Activated CD4-positive, alpha-beta T cell treated with anti-CD3 and anti-CD28 coated beads, Interleukin-2, amount 10 ng/mL, durations not matched to agents 24 days and 14 days (primary cell): ENCODE data around the gene SMIM11. TPM values are rescaled to one million over a fixed set of nuclear protein-coding genes. Genes with fewer than 3 reads are reported as not detected.
"Not testable (repeated sequence)": the region's sequence is repeated elsewhere in the genome, so short reads cannot be mapped to it uniquely, and the experiment has no call there.

Experiments
- DNase-seq: peaks from one replicate; pipeline ENCODE4 v3.0.0; 2022
- H3K27ac Mint-ChIP-seq: one replicate; pipeline ENCODE4 v1.8.0; 2022; ENCODE audit warnings: mild to moderate bottlenecking, mixed read lengths
- H3K27me3 Mint-ChIP-seq: one replicate; pipeline ENCODE4 v1.8.0; 2022; ENCODE audit warnings: mixed read lengths
- H3K36me3 Mint-ChIP-seq: one replicate; pipeline ENCODE4 v1.8.0; 2022; ENCODE audit warnings: low read depth, mild to moderate bottlenecking, mixed read lengths
- H3K4me1 Mint-ChIP-seq: one replicate; pipeline ENCODE4 v1.8.0; 2021; ENCODE audit warnings: mixed read lengths
- H3K4me3 Mint-ChIP-seq: one replicate; pipeline ENCODE4 v1.8.0; 2022; ENCODE audit warnings: mild to moderate bottlenecking, moderate library complexity, mixed read lengths
- H3K9me3 Mint-ChIP-seq: one replicate; pipeline ENCODE4 v1.8.0; 2021; ENCODE audit warnings: mixed read lengths
- intact Hi-C: fragments of 100-400 bp; cut with micrococcal nuclease; formaldehyde crosslinking; loops from one replicate; pipeline ENCODE4 v1.15.1; 2023
- total RNA-seq: library from RNA; stranded (reverse); gene quantifications from 2 replicates; pipeline ENCODE4 v1.2.3, GENCODE V29; 2022

SMIM11 gene
- total RNA-seq, 1 donor from 2014 or later, result 23.9 TPM

DNA sequence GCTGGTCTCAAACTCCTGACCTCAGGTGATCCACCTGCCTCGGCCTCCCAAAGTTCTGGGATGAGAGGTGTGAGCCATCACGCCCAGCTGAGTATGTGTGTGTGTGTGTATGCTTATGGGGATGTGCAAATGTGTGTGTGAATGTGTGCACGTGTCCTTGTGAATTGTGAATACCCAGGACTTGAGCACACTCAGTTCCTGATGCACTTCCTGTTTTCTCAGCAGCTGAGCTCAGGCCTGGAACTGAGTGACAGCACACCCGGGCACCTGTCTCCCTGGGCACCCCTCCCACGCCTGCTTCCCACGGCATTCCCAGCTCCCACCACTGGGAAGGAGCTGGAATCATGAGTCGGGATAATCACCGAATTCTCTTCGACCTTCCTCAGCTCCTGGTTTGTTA, 32.0 kb downstream of the SMIM11 start:
- H3K27ac Mint-ChIP-seq, H3K4me3 Mint-ChIP-seq, intact Hi-C loops: not testable (repeated sequence)

DNA sequence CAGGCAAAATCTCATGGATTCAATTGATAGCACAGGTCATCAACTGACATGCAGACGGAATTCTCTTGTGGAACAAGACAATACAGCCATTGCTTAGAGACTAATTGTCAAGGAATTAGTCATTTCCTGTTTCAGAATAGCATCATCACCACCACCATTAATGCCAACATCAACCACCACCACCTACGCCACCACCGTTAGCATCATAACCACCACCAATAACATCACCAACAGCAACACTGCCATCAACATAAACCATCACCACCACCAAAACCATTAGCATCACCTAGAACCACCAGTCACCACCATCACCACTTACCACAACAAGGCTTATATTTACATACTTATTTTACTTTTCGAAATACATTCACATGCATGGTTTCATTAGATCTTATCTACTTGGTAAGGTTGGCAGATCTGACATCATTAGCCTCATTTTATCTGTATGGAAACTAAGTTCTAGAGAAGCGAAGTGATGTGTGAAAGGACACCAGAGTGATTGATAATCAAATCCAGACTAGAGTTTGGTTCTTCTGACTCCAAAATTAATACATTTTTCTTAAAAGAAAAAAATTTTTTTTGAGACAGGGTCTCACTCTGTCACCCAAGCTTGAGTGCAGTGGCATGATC, 42.3 kb downstream of the SMIM11 start:
- H3K4me3 Mint-ChIP-seq, H3K9me3 Mint-ChIP-seq, intact Hi-C loops, H3K36me3 Mint-ChIP-seq, DNase-seq, H3K27ac Mint-ChIP-seq, H3K27me3 Mint-ChIP-seq, H3K4me1 Mint-ChIP-seq: not testable (repeated sequence)

More for the DNA sequence above, 32.0 kb downstream of the SMIM11 start:
- H3K9me3 Mint-ChIP-seq, H3K4me1 Mint-ChIP-seq, DNase-seq, H3K27me3 Mint-ChIP-seq, H3K36me3 Mint-ChIP-seq: not testable (repeated sequence)

DNA sequence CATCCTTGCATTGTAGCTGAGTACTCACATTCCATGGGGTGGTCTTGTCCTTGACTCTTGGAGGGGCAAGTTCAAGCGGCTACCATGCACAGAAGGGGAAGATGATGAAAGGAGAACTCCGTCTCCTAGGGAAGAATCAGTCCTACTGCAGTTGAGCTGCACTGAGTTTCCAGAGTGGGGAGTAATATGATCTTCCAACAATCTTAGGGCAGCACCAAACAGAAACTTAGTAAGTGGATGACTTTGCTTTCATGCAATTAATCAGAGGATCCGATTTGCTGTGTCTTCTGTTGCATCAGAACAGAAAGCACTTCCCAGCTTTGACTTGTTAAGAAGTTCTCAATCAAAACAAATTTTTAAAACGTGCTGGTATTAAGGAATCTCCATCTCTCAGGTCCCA, 48.5 kb downstream of the SMIM11 start, which contains the start of gene SMIM34:
SMIM34 (minus strand) TSS at position 147 of the 400 bp plus-strand sequence; CDS start at position 35, 112 bp downstream.
- H3K27ac Mint-ChIP-seq, H3K27me3 Mint-ChIP-seq, H3K4me3 Mint-ChIP-seq, H3K9me3 Mint-ChIP-seq, H3K4me1 Mint-ChIP-seq, DNase-seq, intact Hi-C loops, H3K36me3 Mint-ChIP-seq: not testable (repeated sequence)

DNA sequence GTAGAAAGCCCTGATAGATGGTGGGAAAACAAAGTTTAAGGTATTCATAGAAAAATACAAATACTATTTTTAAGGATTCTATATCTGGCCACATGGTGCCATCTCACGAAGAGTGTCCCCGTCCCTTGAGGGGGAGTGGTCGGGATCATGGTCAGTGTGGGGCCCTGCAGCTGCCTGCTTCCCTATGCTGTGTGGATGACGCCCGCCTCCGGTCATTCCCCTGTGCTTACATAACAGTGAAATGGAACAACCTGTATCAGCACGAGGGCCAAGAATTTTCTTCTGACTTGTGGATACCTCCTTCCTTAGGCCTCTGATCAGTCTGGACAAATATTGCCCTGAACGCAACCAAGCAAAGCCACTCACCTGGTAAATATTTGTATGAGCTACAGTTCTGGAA, 52.0 kb downstream of the SMIM11 start:
- H3K4me1 Mint-ChIP-seq, H3K27ac Mint-ChIP-seq, H3K4me3 Mint-ChIP-seq, H3K9me3 Mint-ChIP-seq, H3K27me3 Mint-ChIP-seq, H3K36me3 Mint-ChIP-seq, DNase-seq, intact Hi-C loops: not testable (repeated sequence)

DNA sequence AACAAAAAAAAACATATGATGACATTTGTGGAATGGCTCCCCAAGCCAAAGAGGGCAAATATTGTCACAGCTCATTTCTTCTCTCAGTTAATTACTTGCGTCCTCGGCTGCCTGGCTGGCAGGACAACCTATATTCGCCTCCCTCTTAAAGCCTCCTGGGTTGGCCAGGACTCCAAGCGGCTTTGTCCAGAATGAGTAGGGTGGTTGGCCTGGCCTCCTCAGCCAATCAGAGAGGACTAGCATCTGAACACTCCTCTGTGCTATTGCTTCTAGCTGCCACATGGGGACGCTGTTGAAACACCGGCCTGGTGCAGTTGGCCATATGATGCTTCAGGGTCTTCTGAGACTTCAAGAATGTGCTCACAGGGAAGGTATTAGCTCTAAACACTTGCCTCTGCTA, 53.1 kb downstream of the SMIM11 start:
- H3K4me3 Mint-ChIP-seq, H3K9me3 Mint-ChIP-seq, DNase-seq, H3K4me1 Mint-ChIP-seq, intact Hi-C loops, H3K27me3 Mint-ChIP-seq, H3K27ac Mint-ChIP-seq, H3K36me3 Mint-ChIP-seq: not testable (repeated sequence)

DNA sequence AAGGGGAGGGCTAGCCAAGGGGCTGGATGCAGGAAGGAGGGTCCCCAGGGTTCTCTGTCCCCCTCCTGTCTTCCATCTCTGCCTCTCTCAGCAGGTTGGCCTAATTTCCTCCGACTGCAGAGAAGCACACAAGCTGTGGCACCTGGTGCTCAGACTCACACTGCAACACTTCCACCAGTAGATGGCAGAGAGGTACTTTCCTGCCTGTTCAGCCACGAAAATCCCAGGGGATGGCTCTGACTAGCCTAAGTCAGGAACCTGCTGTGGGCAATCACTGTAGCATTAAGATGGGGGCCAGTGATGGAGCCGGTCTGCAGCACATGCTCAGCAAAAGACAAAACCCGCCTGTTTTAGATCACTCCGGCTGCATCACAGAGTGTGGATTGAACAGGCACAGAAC, 54.4 kb downstream of the SMIM11 start:
- H3K27ac Mint-ChIP-seq, H3K4me3 Mint-ChIP-seq, DNase-seq, H3K9me3 Mint-ChIP-seq, H3K27me3 Mint-ChIP-seq, H3K36me3 Mint-ChIP-seq, intact Hi-C loops, H3K4me1 Mint-ChIP-seq: not testable (repeated sequence)

Other genes with a start within 250 kb of the SMIM11 start
- gene KCNE2, start 11.5 kb upstream of the SMIM11 start, total RNA-seq, result not detected in 2 replicates
- not detected in 2 replicates for gene SMIM34, start 48.4 kb downstream of the SMIM11 start, total RNA-seq
- gene KCNE1, start 136.7 kb downstream of the SMIM11 start, total RNA-seq, result 0.28 TPM in 1 of 2 replicates, not detected in the other
- 15.7 and 17.6 TPM in 2 replicates for gene RCAN1, start 239.6 kb downstream of the SMIM11 start, total RNA-seq